ENCODE measurements around the gene SLC9A2. TPM values are rescaled to one million over a fixed set of nuclear protein-coding genes. Genes with fewer than 3 reads are reported as not detected.
A peak's percentile ranks its signal among the peaks of the same experiment; 100 is the strongest.

Gene SLC9A2
- total RNA-seq, 1 donor from 2014 or later = 0.05 TPM

DNA sequence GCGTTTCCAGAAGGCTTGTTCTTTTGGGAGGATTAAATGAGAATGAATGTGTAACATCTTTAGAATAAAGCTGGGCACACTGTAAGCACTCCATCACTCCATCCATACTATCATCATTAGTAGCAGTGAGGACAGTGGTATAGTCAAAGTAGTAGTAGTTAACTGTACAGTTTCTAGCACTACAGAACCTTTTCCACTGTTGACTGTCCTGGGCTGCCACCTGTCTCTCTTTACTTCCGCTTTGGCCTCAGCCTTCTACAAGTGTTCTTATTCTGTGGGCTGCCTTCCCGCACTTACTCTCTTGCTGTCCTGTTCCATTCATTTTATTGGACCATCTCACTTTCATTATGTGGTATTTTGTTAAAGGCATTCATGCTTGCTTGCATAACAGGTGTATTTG is 3.3 kb downstream of the SLC9A2 start:
- Mint-ChIP-seq H3K36me3 (ENCODE audit: low read depth, unreplicated experiment) (peaks cover 6% of the 10 kb centered on the region), H3K27me3 (ENCODE audit: unreplicated experiment) (peaks cover 13% of the 10 kb centered on the region), H3K9me3 (ENCODE audit: unreplicated experiment) (no peaks in the 10 kb centered on the region), H3K4me1 (ENCODE audit: unreplicated experiment) (peaks cover 8% of the 10 kb centered on the region), H3K27ac (ENCODE audit: unreplicated experiment) (no peak overlapping the region), H3K4me3 (ENCODE audit: unreplicated experiment) (no peak overlapping the region)
- DNase-seq (ENCODE audit: low spot score) = no peak
- TF ChIP-seq, protein P1, sequence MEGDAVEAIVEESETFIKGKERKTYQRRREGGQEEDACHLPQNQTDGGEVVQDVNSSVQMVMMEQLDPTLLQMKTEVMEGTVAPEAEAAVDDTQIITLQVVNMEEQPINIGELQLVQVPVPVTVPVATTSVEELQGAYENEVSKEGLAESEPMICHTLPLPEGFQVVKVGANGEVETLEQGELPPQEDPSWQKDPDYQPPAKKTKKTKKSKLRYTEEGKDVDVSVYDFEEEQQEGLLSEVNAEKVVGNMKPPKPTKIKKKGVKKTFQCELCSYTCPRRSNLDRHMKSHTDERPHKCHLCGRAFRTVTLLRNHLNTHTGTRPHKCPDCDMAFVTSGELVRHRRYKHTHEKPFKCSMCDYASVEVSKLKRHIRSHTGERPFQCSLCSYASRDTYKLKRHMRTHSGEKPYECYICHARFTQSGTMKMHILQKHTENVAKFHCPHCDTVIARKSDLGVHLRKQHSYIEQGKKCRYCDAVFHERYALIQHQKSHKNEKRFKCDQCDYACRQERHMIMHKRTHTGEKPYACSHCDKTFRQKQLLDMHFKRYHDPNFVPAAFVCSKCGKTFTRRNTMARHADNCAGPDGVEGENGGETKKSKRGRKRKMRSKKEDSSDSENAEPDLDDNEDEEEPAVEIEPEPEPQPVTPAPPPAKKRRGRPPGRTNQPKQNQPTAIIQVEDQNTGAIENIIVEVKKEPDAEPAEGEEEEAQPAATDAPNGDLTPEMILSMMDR (IDR thresholded peaks at IDR 0.05; ENCODE audit: unreplicated experiment) = no peak

DNA sequence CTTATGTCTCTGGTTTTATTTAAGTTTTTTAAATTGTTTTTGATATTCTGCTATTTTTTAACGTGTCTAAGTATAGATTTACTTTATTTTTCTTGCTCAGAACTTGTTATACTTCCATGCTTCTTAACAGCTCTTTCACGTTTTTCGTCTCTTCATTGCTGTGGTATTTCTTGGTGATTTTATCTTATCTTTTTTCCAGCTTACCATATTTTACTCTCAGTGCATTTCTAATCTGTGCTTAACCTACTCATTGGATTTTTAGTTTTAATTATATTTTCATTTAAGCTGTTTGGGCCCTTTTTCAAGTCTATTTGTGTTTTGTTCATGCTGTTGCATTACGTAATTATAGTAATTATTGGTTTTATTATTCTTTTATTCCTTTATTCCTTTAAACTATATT is 11.1 kb downstream of the SLC9A2 start:
- Mint-ChIP-seq H3K36me3 (ENCODE audit: low read depth, unreplicated experiment) (no peaks in the 10 kb centered on the region), H3K27ac (ENCODE audit: unreplicated experiment) (no peak overlapping the region), H3K9me3 (ENCODE audit: unreplicated experiment) (no peaks in the 10 kb centered on the region), H3K27me3 (ENCODE audit: unreplicated experiment) (no peaks in the 10 kb centered on the region), H3K4me3 (ENCODE audit: unreplicated experiment) (no peak overlapping the region), H3K4me1 (ENCODE audit: unreplicated experiment) (peaks cover 5% of the 10 kb centered on the region)
- TF ChIP-seq, protein P1 (IDR thresholded peaks at IDR 0.05; ENCODE audit: unreplicated experiment) = no peak
- DNase-seq (ENCODE audit: low spot score) = no peak

DNA sequence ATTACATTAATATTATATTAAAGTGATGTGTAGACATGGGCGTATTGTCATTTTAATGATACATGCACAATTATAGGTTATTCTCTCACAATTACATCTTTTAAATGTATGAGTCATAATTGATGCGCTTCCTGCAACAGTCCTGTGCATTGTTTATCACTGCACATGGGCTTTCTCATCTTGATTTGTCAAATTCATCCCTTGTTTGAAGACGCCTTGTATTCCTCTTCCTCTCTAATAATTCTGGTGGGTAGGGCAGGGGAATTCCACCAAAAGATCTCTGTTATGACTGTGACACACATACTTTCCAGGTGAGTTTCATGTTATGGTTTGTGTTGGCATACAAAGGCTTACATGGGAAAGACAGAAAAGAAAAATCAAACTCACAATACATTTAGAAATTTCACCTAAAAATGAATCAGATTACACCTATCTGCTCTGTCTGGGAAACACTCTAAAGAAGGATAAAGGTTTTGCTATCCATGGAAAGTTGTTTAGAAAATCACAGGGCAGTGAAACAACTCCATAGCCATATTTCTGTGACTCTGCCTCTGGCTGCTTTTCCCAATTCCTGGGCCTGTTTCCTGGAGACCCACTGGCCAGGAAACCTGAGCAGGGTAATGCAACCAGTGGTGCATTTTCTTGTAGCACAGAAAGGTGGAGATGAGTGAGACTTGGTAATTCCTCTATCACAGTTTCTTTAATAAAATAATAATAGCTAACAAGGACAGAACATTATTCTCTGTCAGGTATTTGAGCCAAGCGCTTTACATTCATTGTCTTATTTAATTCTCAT is 13.2 kb downstream of the SLC9A2 start:
- H3K4me3 Mint-ChIP-seq (ENCODE audit: unreplicated experiment) = no peak overlapping the region
- H3K4me1 Mint-ChIP-seq (ENCODE audit: unreplicated experiment) = peaks cover 5% of the 10 kb centered on the region
- H3K27me3 Mint-ChIP-seq (ENCODE audit: unreplicated experiment) = no peaks in the 10 kb centered on the region
- H3K9me3 Mint-ChIP-seq (ENCODE audit: unreplicated experiment) = no peaks in the 10 kb centered on the region
- TF ChIP-seq, protein P1 (IDR thresholded peaks at IDR 0.05; ENCODE audit: unreplicated experiment) = no peak
- H3K27ac Mint-ChIP-seq (ENCODE audit: unreplicated experiment) = peak overlapping the region; percentile 22
- no peaks in the 10 kb centered on the region for H3K36me3 Mint-ChIP-seq (ENCODE audit: low read depth, unreplicated experiment)
- DNase-seq (ENCODE audit: low spot score) = no peak

DNA sequence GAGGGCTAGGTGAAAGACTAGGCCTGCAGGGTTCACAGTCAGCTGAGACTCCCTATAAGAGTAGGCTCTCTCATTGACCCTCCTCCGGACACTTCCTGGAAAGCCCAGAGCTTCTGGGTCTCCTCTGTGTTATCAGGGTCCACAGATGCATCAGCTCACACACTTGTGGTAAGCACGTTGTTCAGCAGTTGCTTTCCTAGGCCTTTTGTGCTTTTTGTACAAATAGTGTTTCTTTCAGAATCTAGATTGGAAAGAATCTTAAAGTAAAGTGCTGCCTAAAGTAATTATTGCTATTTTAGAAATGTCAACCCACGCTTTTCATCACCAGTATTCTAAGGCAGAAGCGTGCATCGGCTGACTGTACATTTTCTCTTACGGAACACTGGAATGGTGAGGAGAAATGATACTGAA is 15.5 kb downstream of the SLC9A2 start:
- no peak overlapping the region for H3K4me3 Mint-ChIP-seq (ENCODE audit: unreplicated experiment)
- peaks cover 5% of the 10 kb centered on the region for H3K4me1 Mint-ChIP-seq (ENCODE audit: unreplicated experiment)
- no peak overlapping the region for H3K27ac Mint-ChIP-seq (ENCODE audit: unreplicated experiment)
- no peak for DNase-seq (ENCODE audit: low spot score)
- peaks cover 3% of the 10 kb centered on the region for H3K27me3 Mint-ChIP-seq (ENCODE audit: unreplicated experiment)
- H3K9me3 Mint-ChIP-seq (ENCODE audit: unreplicated experiment) = no peaks in the 10 kb centered on the region
- TF ChIP-seq, protein P1 (IDR thresholded peaks at IDR 0.05; ENCODE audit: unreplicated experiment) = no peak
- no peaks in the 10 kb centered on the region for H3K36me3 Mint-ChIP-seq (ENCODE audit: low read depth, unreplicated experiment)

DNA sequence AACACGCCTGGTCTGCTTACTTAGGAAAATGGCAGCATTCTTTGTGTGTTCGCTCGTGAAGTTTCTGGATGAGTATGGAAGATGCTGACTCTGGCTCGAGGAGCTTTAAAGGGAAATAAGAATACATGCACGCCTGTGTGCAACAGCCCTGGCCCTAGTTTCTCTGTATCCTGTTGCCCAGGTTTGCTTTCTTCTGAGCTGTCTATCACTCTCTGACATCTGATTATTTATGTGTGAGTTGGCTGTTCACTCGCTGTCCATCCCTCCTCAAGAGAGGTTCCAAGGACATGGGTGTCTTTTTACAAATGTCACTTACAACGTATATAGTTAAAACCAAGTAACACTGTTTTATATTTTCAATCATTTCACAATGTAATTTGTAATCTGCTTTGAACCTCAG is 16.0 kb downstream of the SLC9A2 start:
- H3K9me3 Mint-ChIP-seq (ENCODE audit: unreplicated experiment) = no peaks in the 10 kb centered on the region
- H3K27ac Mint-ChIP-seq (ENCODE audit: unreplicated experiment) = no peak overlapping the region
- H3K4me3 Mint-ChIP-seq (ENCODE audit: unreplicated experiment) = no peak overlapping the region
- no peaks in the 10 kb centered on the region for H3K36me3 Mint-ChIP-seq (ENCODE audit: low read depth, unreplicated experiment)
- TF ChIP-seq, protein P1 (IDR thresholded peaks at IDR 0.05; ENCODE audit: unreplicated experiment) = no peak
- DNase-seq (ENCODE audit: low spot score) = no peak
- peaks cover 3% of the 10 kb centered on the region for H3K27me3 Mint-ChIP-seq (ENCODE audit: unreplicated experiment)
- H3K4me1 Mint-ChIP-seq (ENCODE audit: unreplicated experiment) = peaks cover 5% of the 10 kb centered on the region

All from endothelial cell (in vitro differentiated cells).